ENCODE data around the gene NNAT. TPM values are rescaled to one million over a fixed set of nuclear protein-coding genes. Genes with fewer than 3 reads are reported as not detected.

The NNAT gene
- total RNA-seq, 1 experiment from 2014 or later: 43.1 TPM

- H3K4me1 ChIP-seq (ENCODE audit: insufficient read depth, low read length): no peaks in the 10 kb centered on the region
- no peaks in the 10 kb centered on the region for H3K79me1 ChIP-seq (ENCODE audit: insufficient read depth, low read depth, low read length, poor library complexity, severe bottlenecking)
- H3K4me1 Mint-ChIP-seq: peaks cover 0 to 2% of the 10 kb centered on the region in 2 experiments; a peak in 1 of 4 replicates
- DNase-seq: no peak
- H3K27me3 Mint-ChIP-seq (ENCODE audit: low read depth): peaks cover 8% of the 10 kb centered on the region
- H3K14ac ChIP-seq (ENCODE audit: insufficient read depth, low read length): no peak overlapping the region; the same call in 1 of the 2 replicates
- H3K23ac ChIP-seq (ENCODE audit: insufficient read length, low read depth, low read length): no peak overlapping the region
- no peak overlapping the region for H3K56ac ChIP-seq (ENCODE audit: insufficient read length, low read depth, low read length)
- no peaks in the 10 kb centered on the region for H3K79me2 ChIP-seq (ENCODE audit: insufficient read depth, low read length)
- no peak overlapping the region for H2BK5ac ChIP-seq (ENCODE audit: insufficient read length, low read length)
- no peak overlapping the region for H3K9ac ChIP-seq (ENCODE audit: extremely low read depth, insufficient read length, low read length)
- H3K9me3 Mint-ChIP-seq: no peaks in the 10 kb centered on the region
- H3K27me3 ChIP-seq (ENCODE audit: insufficient read depth, low read length): no peaks in the 10 kb centered on the region
- no peak overlapping the region for H2BK120ac ChIP-seq (ENCODE audit: low read depth, low read length, poor library complexity, severe bottlenecking)
- no peak overlapping the region for H3K27ac ChIP-seq (ENCODE audit: insufficient read length, low read depth, low read length)
- no peak overlapping the region for H3T11ph ChIP-seq (ENCODE audit: low read length)
- no peaks in the 10 kb centered on the region for H3K36me3 Mint-ChIP-seq (ENCODE audit: insufficient read depth in 1 of 3, low read depth in 3 of 3)
- no CpG with 5 or more reads among the region's 4 CpGs for WGBS (ENCODE audit: extremely low coverage, insufficient read length, low lambda C conversion rate)
- no peak overlapping the region for H3K4ac ChIP-seq (ENCODE audit: low read depth, low read length)
- H2BK12ac ChIP-seq (ENCODE audit: insufficient read length, low read depth, low read length): no peak overlapping the region
- no peak overlapping the region for H2AFZ ChIP-seq (ENCODE audit: low read length)
- no peaks in the 10 kb centered on the region for H3K9me3 ChIP-seq (ENCODE audit: control insufficient read depth, low read depth, low read length)
- H3K23me2 ChIP-seq (ENCODE audit: insufficient read length, low read depth, low read length, poor library complexity, severe bottlenecking): no peaks in the 10 kb centered on the region
- H2BK20ac ChIP-seq (ENCODE audit: low read depth, low read length, poor library complexity, severe bottlenecking): no peak overlapping the region
- no peaks in the 10 kb centered on the region for H4K20me1 ChIP-seq (ENCODE audit: control insufficient read depth, insufficient read depth, insufficient read length)
- H3K4me3 Mint-ChIP-seq: no peak overlapping the region
- H2BK15ac ChIP-seq (ENCODE audit: low read depth, low read length): no peak overlapping the region
- no peak overlapping the region for H4K91ac ChIP-seq (ENCODE audit: insufficient read length, low read depth, low read length)
- no peak for TF ChIP-seq CTCF (conservative IDR thresholded peaks at IDR 0.05)
- no peak overlapping the region for H4K5ac ChIP-seq (ENCODE audit: insufficient read length, low read depth, low read length)
- H4K8ac ChIP-seq (replicated peaks; ENCODE audit: insufficient read length, low read depth, low read length): no peak overlapping the region
- H2AK5ac ChIP-seq (ENCODE audit: insufficient read length, low read length): no peak overlapping the region
- no peak overlapping the region for H3K4me2 ChIP-seq (ENCODE audit: insufficient read depth, insufficient read length, low read length)
- H3K27ac Mint-ChIP-seq: no peak overlapping the region; a peak in 1 of 7 replicates
- H3K18ac ChIP-seq (ENCODE audit: insufficient read length, low read depth, low read length): no peak overlapping the region
Observed at GRCh38 chr20:37558779-37559178, 37.7 kb downstream of the NNAT start.
